Stimulated activated CD8-positive, alpha-beta memory T cell treated with anti-CD3 and anti-CD28 coated beads, Interleukin-7, amount 100 ng/mL, for 24 hours (primary cell): ENCODE data around the gene MTARC1.

Source experiments
- DNase-seq: peaks from one replicate; pipeline ENCODE4 v3.0.0-alpha.2; 2020; ENCODE audit warnings: low read depth

MTARC1 gene

GRCh38 chr1:220833436-220833835 is 46.7 kb downstream of the MTARC1 start:
- no peak for DNase-seq

GRCh38 chr1:220834155-220834870 is 47.6 kb downstream of the MTARC1 start:
- no peak for DNase-seq
